IMR-90 (cell line): ENCODE measurements around the gene ZNRF3. TPM values are rescaled to one million over a fixed set of nuclear protein-coding genes. Genes with fewer than 3 reads are reported as not detected.

ENCODE experiments used
- ATAC-seq: fragments of 200-7000 bp; cut with Tn5 transposase; 2 replicates; pipeline ENCODE4 v1.9.1; 2020; ENCODE audit warnings: low read depth, mild to moderate bottlenecking, moderate library complexity
- BruUV-seq: library from RNA; stranded (reverse); fragments of 400-500 nt; replicated peaks from 2 replicates; lab custom pipeline; 2021; lab: Mats Ljungman, UMichigan
- CTCF ChIA-PET: fragments of 300-600 bp; formaldehyde crosslinking; extraction: SDS; loops from one replicate; lab custom pipeline; 2021; ENCODE audit warnings: antibody characterized with exemption; lab: Yijun Ruan, JAX
- POLR2A ChIA-PET: fragments of 300-600 bp; sonication (Branson Sonifier 250); formaldehyde crosslinking; loops from one replicate; lab custom pipeline; 2022; ENCODE audit warnings: antibody characterized with exemption; ENCODE audit not compliant: unreplicated experiment; lab: Charles Lee
- DNase-seq: peaks from one replicate; pipeline ENCODE4 v3.0.0; 2013
- H2AFZ ChIP-seq: replicated peaks from 2 replicates; pipeline ENCODE3; 2013; ENCODE audit warnings: low read length, mild to moderate bottlenecking; ENCODE audit not compliant: poor library complexity
- H2AK5ac ChIP-seq: 2 replicates; pipeline ENCODE4 v1.6.1; 2013; ENCODE audit warnings: low read depth, low read length, inconsistent platforms
- H2AK9ac ChIP-seq: replicated peaks from 2 replicates; pipeline ENCODE3; 2013; ENCODE audit warnings: mild to moderate bottlenecking, low read depth, low read length, moderate library complexity; ENCODE audit not compliant: poor library complexity
- H2BK120ac ChIP-seq: 2 replicates; pipeline ENCODE4 v1.6.1; 2013; ENCODE audit warnings: low read depth, low read length, inconsistent platforms
- H2BK15ac ChIP-seq: 3 replicates; pipeline ENCODE4 v1.6.1; 2013; ENCODE audit warnings: low read depth, low read length, inconsistent platforms
- H2BK20ac ChIP-seq: 2 replicates; pipeline ENCODE4 v1.6.1; 2013; ENCODE audit warnings: low read depth, mild to moderate bottlenecking, inconsistent platforms, low read length, moderate library complexity
- H2BK5ac ChIP-seq: 2 replicates; pipeline ENCODE4 v1.6.1; 2013; ENCODE audit warnings: mild to moderate bottlenecking, low read depth, low read length, inconsistent platforms; ENCODE audit not compliant: poor library complexity, severe bottlenecking
- H3K14ac ChIP-seq: replicated peaks from 2 replicates; pipeline ENCODE4 v1.6.1; 2013; ENCODE audit warnings: low read depth, low read length, inconsistent platforms
- H3K18ac ChIP-seq: 2 replicates; pipeline ENCODE4 v1.6.1; 2013; ENCODE audit warnings: low read depth, low read length, control low read depth
- H3K23ac ChIP-seq: 2 replicates; pipeline ENCODE4 v1.6.1; 2013; ENCODE audit warnings: low read depth, low read length, inconsistent platforms
- H3K27ac ChIP-seq: 2 replicates; pipeline ENCODE4 v1.5.1; 2013; ENCODE audit warnings: mild to moderate bottlenecking, control low read depth, low read length; ENCODE audit not compliant: insufficient read depth
- H3K27me3 ChIP-seq: 2 replicates; pipeline ENCODE4 v1.6.1; 2013; ENCODE audit warnings: low read length; ENCODE audit not compliant: control insufficient read depth, insufficient read depth
- H3K36me3 ChIP-seq: 2 replicates; pipeline ENCODE4 v1.6.1; 2013; ENCODE audit warnings: low read length, mixed read lengths; ENCODE audit not compliant: control insufficient read depth, insufficient read depth
- H3K4ac ChIP-seq: 2 replicates; pipeline ENCODE4 v1.6.1; 2013; ENCODE audit warnings: low read depth, low read length, inconsistent platforms
- H3K4me1 ChIP-seq: 2 replicates; pipeline ENCODE4 v1.6.1; 2013; ENCODE audit warnings: low read length, mixed read lengths; ENCODE audit not compliant: control insufficient read depth, insufficient read depth
- H3K4me2 ChIP-seq: 2 replicates; pipeline ENCODE4 v1.6.1; 2013; ENCODE audit warnings: low read depth, mild to moderate bottlenecking, control low read depth, low read length, moderate library complexity
- H3K4me3 ChIP-seq: 2 replicates; pipeline ENCODE4 v1.5.1; 2013; ENCODE audit warnings: low read depth, mild to moderate bottlenecking, control low read depth, low read length, moderate library complexity; ENCODE audit not compliant: insufficient read depth
- H3K56ac ChIP-seq: 2 replicates; pipeline ENCODE4 v1.6.1; 2013; ENCODE audit warnings: low read length, inconsistent platforms; ENCODE audit not compliant: insufficient read depth; ENCODE audit errors: extremely low read depth
- H3K79me1 ChIP-seq, 2 experiments: 2 replicates each; pipeline ENCODE4 v1.6.1; 2013; ENCODE audit warnings: low read length in 2 of 2, inconsistent platforms in 1 of 2, low read depth in 1 of 2
- H3K9ac ChIP-seq: 2 replicates; pipeline ENCODE4 v1.6.1; 2013; ENCODE audit warnings: low read depth, low read length, control low read depth
- H3K9me1 ChIP-seq: 2 replicates; pipeline ENCODE4 v1.6.1; 2013; ENCODE audit warnings: low read length, inconsistent platforms; ENCODE audit not compliant: insufficient read depth
- H3K9me3 ChIP-seq: 2 replicates; pipeline ENCODE4 v1.6.1; 2013; ENCODE audit warnings: low read length; ENCODE audit not compliant: control insufficient read depth, insufficient read depth
- H4K20me1 ChIP-seq: 2 replicates; pipeline ENCODE4 v1.6.1; 2013; ENCODE audit warnings: low read length, inconsistent platforms; ENCODE audit not compliant: insufficient read depth
- H4K5ac ChIP-seq: 2 replicates; pipeline ENCODE4 v1.6.1; 2013; ENCODE audit warnings: mild to moderate bottlenecking, low read depth, low read length, control low read depth
- H4K8ac ChIP-seq, 2 experiments: 2 replicates each; pipeline ENCODE4 v1.6.1; 2013; ENCODE audit warnings: low read depth in 2 of 2, low read length in 2 of 2, control low read depth in 1 of 2, inconsistent platforms in 1 of 2
- H4K91ac ChIP-seq: 2 replicates; pipeline ENCODE4 v1.6.1; 2013; ENCODE audit warnings: low read depth, low read length, inconsistent platforms; ENCODE audit not compliant: insufficient read depth
- BHLHE40 ChIP-seq: fragments of 150-350 bp; IDR thresholded peaks from 2 replicates; pipeline ENCODE4 v1.6.1; 2016; ENCODE audit warnings: mild to moderate bottlenecking, low read depth, low read length
- CEBPB ChIP-seq: IDR thresholded peaks from 2 replicates; pipeline ENCODE4 v1.6.1; 2012; ENCODE audit warnings: low read depth, low read length, improper control_type of control experiment
- ELK1 ChIP-seq: fragments of 150-350 bp; IDR thresholded peaks from 2 replicates; pipeline ENCODE4 v1.6.1; 2016; ENCODE audit warnings: low read depth, mild to moderate bottlenecking, low read length, moderate library complexity, borderline replicate concordance
- FOS ChIP-seq: fragments of 150-350 bp; IDR thresholded peaks from 2 replicates; pipeline ENCODE4 v1.6.1; 2016; ENCODE audit warnings: low read depth, low read length
- MAFK ChIP-seq: IDR thresholded peaks from 2 replicates; pipeline ENCODE4 v1.6.1; 2012; ENCODE audit warnings: low read depth, low read length, improper control_type of control experiment
- MAZ ChIP-seq: IDR thresholded peaks from 2 replicates; pipeline ENCODE4 v1.6.1; 2012; ENCODE audit warnings: low read depth, mild to moderate bottlenecking, low read length, improper control_type of control experiment, moderate library complexity, borderline replicate concordance
- MXI1 ChIP-seq: IDR thresholded peaks from 2 replicates; pipeline ENCODE4 v1.6.1; 2012; ENCODE audit warnings: low read depth, mild to moderate bottlenecking, low read length, moderate library complexity, borderline replicate concordance
- NFE2L2 ChIP-seq: fragments of 150-350 bp; IDR thresholded peaks from 2 replicates; pipeline ENCODE4 v1.6.1; 2016; ENCODE audit warnings: low read depth, mild to moderate bottlenecking, low read length
- POLR2A ChIP-seq: IDR thresholded peaks from 2 replicates; pipeline ENCODE4 v1.6.1; 2012; ENCODE audit warnings: mild to moderate bottlenecking, low read depth, low read length
- RAD21 ChIP-seq: IDR thresholded peaks from 2 replicates; pipeline ENCODE4 v1.6.1; 2012; ENCODE audit warnings: low read length, improper control_type of control experiment
- RFX5 ChIP-seq: IDR thresholded peaks from 2 replicates; pipeline ENCODE4 v1.8.0; 2012; ENCODE audit warnings: low read depth, mild to moderate bottlenecking, low read length, moderate library complexity
- SMC3 ChIP-seq: fragments of 150-350 bp; IDR thresholded peaks from 2 replicates; pipeline ENCODE4 v1.6.1; 2016; ENCODE audit warnings: low read depth, mild to moderate bottlenecking, antibody characterized with exemption, low read length, moderate library complexity
- WGBS, 2 experiments: methylation state at CpG; one replicate each; pipeline versions ENCODE4 v1.1.5 to v1.1.7; 2013; ENCODE audit warnings: missing lambda C conversion rate in 2 of 2; ENCODE audit not compliant: insufficient read length in 1 of 2; ENCODE audit errors: extremely low coverage in 2 of 2; 5-methylcytosine and 5-hydroxymethylcytosine counted together
- dilution Hi-C: fragments of 300-500 bp; cut with HindIII; formaldehyde crosslinking; loops from one replicate; pipeline ENCODE4 v1.14.3; 2018; ENCODE audit warnings: low sequenced_read_pairs; ENCODE audit not compliant: unreplicated experiment
- in situ Hi-C: fragments of 300-500 bp; cut with MboI; formaldehyde crosslinking; loops from 3 replicates; pipeline ENCODE4 v1.14.3; 2019; ENCODE audit warnings: low sequenced_read_pairs, inconsistent platforms, mixed read lengths
- intact Hi-C: fragments of 100-400 bp; cut with micrococcal nuclease; formaldehyde crosslinking; loops from 2 replicates; pipeline ENCODE4 v1.10.0; 2022
- polyA plus RNA-seq, 3 experiments: library from polyadenylated mRNA; depleted of rRNA; stranded (reverse); fragments of >200 nt; gene quantifications; 2 replicates each; pipeline ENCODE4 v1.2.3, GENCODE V29; 2012; ENCODE audit warnings: low replicate concordance in 1 of 3
- total RNA-seq: library from RNA; depleted of rRNA; stranded (reverse); fragments of >200 nt; gene quantifications from 2 replicates; pipeline ENCODE4 v1.2.3, GENCODE V29; 2012
- TF ChIP-seq, protein P1 (sequence below): fragments of 150-350 bp; IDR thresholded peaks from 2 replicates; pipeline ENCODE4 v1.6.1; 2017; ENCODE audit warnings: mild to moderate bottlenecking, antibody characterized with exemption, low read length, low read depth
- TF ChIP-seq, protein P2 (sequence below): conservative IDR thresholded peaks from 2 replicates; pipeline ENCODE4 v1.5.1; 2012; ENCODE audit warnings: mild to moderate bottlenecking, low read depth, low read length, improper control_type of control experiment

ZNRF3 gene
- total and polyA plus RNA-seq, 2 of the 4 experiments (the other 2 are of a cell fraction) = 1.4 to 2.4 TPM

DNA sequence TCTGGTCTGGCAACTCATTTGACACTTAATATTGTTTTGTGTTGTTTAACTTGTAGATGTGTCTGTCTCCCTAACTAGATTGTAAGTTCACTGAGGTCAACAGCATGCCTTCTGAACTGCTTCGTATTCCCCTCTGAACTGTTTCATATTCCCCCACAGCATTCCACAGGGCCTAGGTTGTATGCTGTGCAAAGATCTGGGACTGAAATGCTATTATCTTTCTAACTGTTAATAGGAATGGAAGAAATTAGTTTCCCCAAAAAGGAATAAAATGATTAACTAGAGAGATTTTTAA is 38.2 kb downstream of the ZNRF3 start:
- no CpG with 5 or more reads among the region's 1 CpG for WGBS, 2 experiments

More for the DNA sequence above, 38.2 kb downstream of the ZNRF3 start:
- no peak overlapping the region for H3K14ac ChIP-seq
- intact Hi-C loops (no loop called here), in situ Hi-C loops (no loop called here), dilution Hi-C loops (no loop called here)
- no peak for DNase-seq
- H3K9ac ChIP-seq = no peak overlapping the region
- no peak overlapping the region for H2BK5ac ChIP-seq
- H3K27me3 ChIP-seq = no peaks in the 10 kb centered on the region
- POLR2A ChIA-PET = no interaction called here
- no peak overlapping the region for H3K27ac ChIP-seq
- CTCF ChIA-PET = no interaction called here
- no peak overlapping the region for H2BK20ac ChIP-seq
- no peaks in the 10 kb centered on the region for H3K9me3 ChIP-seq
- no peak overlapping the region for H2AK9ac ChIP-seq
- H3K56ac ChIP-seq = no peak overlapping the region
- H2AK5ac ChIP-seq = no peak overlapping the region
- no peak overlapping the region for H3K4ac ChIP-seq
- no peak overlapping the region for H2BK120ac ChIP-seq
- no peak overlapping the region for H3K18ac ChIP-seq
- no peak overlapping the region for H2AFZ ChIP-seq
- TF ChIP-seq RAD21 (no peak), POLR2A (no peak), MAZ (no peak), BHLHE40 (no peak), MAFK (no peak), NFE2L2 (no peak), RFX5 (no peak), MXI1 (no peak), CEBPB (no peak), FOS (no peak), ELK1 (no peak), SMC3 (no peak)
- TF ChIP-seq, protein P1, sequence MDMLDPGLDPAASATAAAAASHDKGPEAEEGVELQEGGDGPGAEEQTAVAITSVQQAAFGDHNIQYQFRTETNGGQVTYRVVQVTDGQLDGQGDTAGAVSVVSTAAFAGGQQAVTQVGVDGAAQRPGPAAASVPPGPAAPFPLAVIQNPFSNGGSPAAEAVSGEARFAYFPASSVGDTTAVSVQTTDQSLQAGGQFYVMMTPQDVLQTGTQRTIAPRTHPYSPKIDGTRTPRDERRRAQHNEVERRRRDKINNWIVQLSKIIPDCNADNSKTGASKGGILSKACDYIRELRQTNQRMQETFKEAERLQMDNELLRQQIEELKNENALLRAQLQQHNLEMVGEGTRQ = no peak
- TF ChIP-seq, protein P2, sequence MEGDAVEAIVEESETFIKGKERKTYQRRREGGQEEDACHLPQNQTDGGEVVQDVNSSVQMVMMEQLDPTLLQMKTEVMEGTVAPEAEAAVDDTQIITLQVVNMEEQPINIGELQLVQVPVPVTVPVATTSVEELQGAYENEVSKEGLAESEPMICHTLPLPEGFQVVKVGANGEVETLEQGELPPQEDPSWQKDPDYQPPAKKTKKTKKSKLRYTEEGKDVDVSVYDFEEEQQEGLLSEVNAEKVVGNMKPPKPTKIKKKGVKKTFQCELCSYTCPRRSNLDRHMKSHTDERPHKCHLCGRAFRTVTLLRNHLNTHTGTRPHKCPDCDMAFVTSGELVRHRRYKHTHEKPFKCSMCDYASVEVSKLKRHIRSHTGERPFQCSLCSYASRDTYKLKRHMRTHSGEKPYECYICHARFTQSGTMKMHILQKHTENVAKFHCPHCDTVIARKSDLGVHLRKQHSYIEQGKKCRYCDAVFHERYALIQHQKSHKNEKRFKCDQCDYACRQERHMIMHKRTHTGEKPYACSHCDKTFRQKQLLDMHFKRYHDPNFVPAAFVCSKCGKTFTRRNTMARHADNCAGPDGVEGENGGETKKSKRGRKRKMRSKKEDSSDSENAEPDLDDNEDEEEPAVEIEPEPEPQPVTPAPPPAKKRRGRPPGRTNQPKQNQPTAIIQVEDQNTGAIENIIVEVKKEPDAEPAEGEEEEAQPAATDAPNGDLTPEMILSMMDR = no peak
- no peak overlapping the region for H4K91ac ChIP-seq
- no peak overlapping the region for H4K5ac ChIP-seq
- BruUV-seq = no TSS peak
- no peak overlapping the region for H3K4me2 ChIP-seq
- H3K36me3 ChIP-seq = no peaks in the 10 kb centered on the region
- H4K20me1 ChIP-seq = peaks cover 5% of the 10 kb centered on the region; the same call in 1 of the 2 replicates
- ATAC-seq = no peak
- peaks cover 3% of the 10 kb centered on the region; the same call in 1 of the 2 replicates for H3K4me1 ChIP-seq
- H3K23ac ChIP-seq = no peak overlapping the region
- H3K79me1 ChIP-seq = peaks cover 8 to 35% of the 10 kb centered on the region in 2 experiments
- H3K4me3 ChIP-seq = no peak overlapping the region
- no peak overlapping the region for H4K8ac ChIP-seq
- H2BK15ac ChIP-seq = no peak overlapping the region
- H3K9me1 ChIP-seq = peaks cover 5% of the 10 kb centered on the region; the same call in 1 of the 2 replicates
